Parathyroid adenoma (tissue), 2 donors: ENCODE measurements around the gene ZMIZ1.

Experiments used
- H2AFZ ChIP-seq: fragments of 300-600 bp; sonication (generic); one replicate; pipeline ENCODE4 v1.7.0; 2017; ENCODE audit warnings: antibody characterized with exemption, mild to moderate bottlenecking
- H3K27ac ChIP-seq: fragments of 300-600 bp; sonication (generic); one replicate; pipeline ENCODE4 v1.7.0; 2017
- H3K27me3 ChIP-seq: fragments of 300-600 bp; sonication (generic); one replicate; pipeline ENCODE4 v1.7.0; 2017; ENCODE audit warnings: low read length; ENCODE audit not compliant: control insufficient read depth, insufficient read depth
- H3K36me3 ChIP-seq: fragments of 300-600 bp; sonication (generic); one replicate; pipeline ENCODE4 v1.7.0; 2017; ENCODE audit warnings: low read length; ENCODE audit not compliant: control insufficient read depth, insufficient read depth
- H3K4me1 ChIP-seq: fragments of 300-600 bp; sonication (generic); one replicate; pipeline ENCODE4 v1.7.0; 2017; ENCODE audit warnings: control low read depth
- H3K4me2 ChIP-seq: fragments of 300-600 bp; sonication (generic); one replicate; pipeline ENCODE4 v1.7.0; 2017; ENCODE audit warnings: low read length
- H3K4me3 ChIP-seq: fragments of 300-600 bp; sonication (generic); one replicate; pipeline ENCODE4 v1.7.0; 2017; ENCODE audit warnings: low read depth, low read length
- H3K79me2 ChIP-seq: fragments of 300-600 bp; sonication (generic); one replicate; pipeline ENCODE4 v1.7.0; 2017; ENCODE audit warnings: control low read depth
- H3K9ac ChIP-seq: fragments of 300-600 bp; sonication (generic); one replicate; pipeline ENCODE4 v1.7.0; 2017; ENCODE audit warnings: mild to moderate bottlenecking
- H3K9me3 ChIP-seq: fragments of 300-600 bp; sonication (generic); one replicate; pipeline ENCODE4 v1.7.0; 2017; ENCODE audit warnings: low read length; ENCODE audit not compliant: control insufficient read depth
- CTCF ChIP-seq: fragments of 300-600 bp; sonication (generic); IDR thresholded peaks from one replicate; pipeline ENCODE4 v1.7.0; 2017; ENCODE audit warnings: antibody characterized with exemption, mild to moderate bottlenecking
- donor health status: primary hyperparathyroidism.

ZMIZ1 gene

GRCh38 chr10:79054203-79055099 lies 14.3 kb upstream of the ZMIZ1 start:
- no peak overlapping the region for H3K27ac ChIP-seq
- no peaks in the 10 kb centered on the region for H3K36me3 ChIP-seq
- H3K27me3 ChIP-seq = no peaks in the 10 kb centered on the region
- peaks cover 2% of the 10 kb centered on the region for H3K4me1 ChIP-seq
- no peak overlapping the region for H3K9ac ChIP-seq
- no peak overlapping the region for H3K4me2 ChIP-seq
- H2AFZ ChIP-seq = no peak overlapping the region
- H3K4me3 ChIP-seq = no peak overlapping the region
- TF ChIP-seq CTCF = no peak
- no peaks in the 10 kb centered on the region for H3K79me2 ChIP-seq
- H3K9me3 ChIP-seq = no peaks in the 10 kb centered on the region

GRCh38 chr10:79055100-79055782 lies 13.5 kb upstream of the ZMIZ1 start:
- no peak overlapping the region for H3K4me3 ChIP-seq
- TF ChIP-seq CTCF = no peak
- H3K36me3 ChIP-seq = no peaks in the 10 kb centered on the region
- no peaks in the 10 kb centered on the region for H3K27me3 ChIP-seq
- no peak overlapping the region for H2AFZ ChIP-seq
- no peak overlapping the region for H3K27ac ChIP-seq
- no peaks in the 10 kb centered on the region for H3K9me3 ChIP-seq
- no peak overlapping the region for H3K9ac ChIP-seq
- H3K4me2 ChIP-seq = no peak overlapping the region
- H3K4me1 ChIP-seq = peaks cover 2% of the 10 kb centered on the region
- H3K79me2 ChIP-seq = no peaks in the 10 kb centered on the region

GRCh38 chr10:79055892-79056291 lies 12.9 kb upstream of the ZMIZ1 start:
- Histone ChIP-seq H3K27me3 (no peaks in the 10 kb centered on the region), H3K9me3 (no peaks in the 10 kb centered on the region), H3K4me2 (no peak overlapping the region), H3K27ac (no peak overlapping the region), H3K9ac (no peak overlapping the region), H3K4me1 (peaks cover under 1% of the 10 kb centered on the region), H3K4me3 (no peak overlapping the region), H3K36me3 (no peaks in the 10 kb centered on the region), H3K79me2 (no peaks in the 10 kb centered on the region), H2AFZ (no peak overlapping the region)
- no peak for TF ChIP-seq CTCF

- no peak overlapping the region for H3K4me2 ChIP-seq
- no peak overlapping the region for H2AFZ ChIP-seq
- H3K36me3 ChIP-seq = no peaks in the 10 kb centered on the region
- H3K4me1 ChIP-seq = no peaks in the 10 kb centered on the region
- no peak for TF ChIP-seq CTCF
- H3K9ac ChIP-seq = no peak overlapping the region
- no peaks in the 10 kb centered on the region for H3K27me3 ChIP-seq
- H3K27ac ChIP-seq = no peak overlapping the region
- H3K9me3 ChIP-seq = no peaks in the 10 kb centered on the region
- no peak overlapping the region for H3K4me3 ChIP-seq
- H3K79me2 ChIP-seq = no peaks in the 10 kb centered on the region
Measured at GRCh38 chr10:79056361-79056735, 12.4 kb upstream of the ZMIZ1 start.
